ENCODE measurements around the gene CERS6. TPM values are rescaled to one million over a fixed set of nuclear protein-coding genes. Genes with fewer than 3 reads are reported as not detected.

Gene CERS6
- total RNA-seq, 1 donor: 16.0 TPM

- peak; percentile 59 for DNase-seq (ENCODE audit: low read depth)
- H3K4me3 ChIP-seq (ENCODE audit: low read depth, low read length): no peak overlapping the region
- TF ChIP-seq CTCF (IDR thresholded peaks at IDR 0.05; ENCODE audit: insufficient read depth, low read depth, low read length): no peak
Observed at GRCh38 chr2:168566974-168567665, 111.0 kb downstream of the CERS6 start.

- no peak overlapping the region for H3K4me3 ChIP-seq (ENCODE audit: low read depth, low read length)
- TF ChIP-seq CTCF (IDR thresholded peaks at IDR 0.05; ENCODE audit: insufficient read depth, low read depth, low read length): no peak
- DNase-seq (ENCODE audit: low read depth): no peak
Observed at GRCh38 chr2:168567836-168568235, 111.8 kb downstream of the CERS6 start.

DNA sequence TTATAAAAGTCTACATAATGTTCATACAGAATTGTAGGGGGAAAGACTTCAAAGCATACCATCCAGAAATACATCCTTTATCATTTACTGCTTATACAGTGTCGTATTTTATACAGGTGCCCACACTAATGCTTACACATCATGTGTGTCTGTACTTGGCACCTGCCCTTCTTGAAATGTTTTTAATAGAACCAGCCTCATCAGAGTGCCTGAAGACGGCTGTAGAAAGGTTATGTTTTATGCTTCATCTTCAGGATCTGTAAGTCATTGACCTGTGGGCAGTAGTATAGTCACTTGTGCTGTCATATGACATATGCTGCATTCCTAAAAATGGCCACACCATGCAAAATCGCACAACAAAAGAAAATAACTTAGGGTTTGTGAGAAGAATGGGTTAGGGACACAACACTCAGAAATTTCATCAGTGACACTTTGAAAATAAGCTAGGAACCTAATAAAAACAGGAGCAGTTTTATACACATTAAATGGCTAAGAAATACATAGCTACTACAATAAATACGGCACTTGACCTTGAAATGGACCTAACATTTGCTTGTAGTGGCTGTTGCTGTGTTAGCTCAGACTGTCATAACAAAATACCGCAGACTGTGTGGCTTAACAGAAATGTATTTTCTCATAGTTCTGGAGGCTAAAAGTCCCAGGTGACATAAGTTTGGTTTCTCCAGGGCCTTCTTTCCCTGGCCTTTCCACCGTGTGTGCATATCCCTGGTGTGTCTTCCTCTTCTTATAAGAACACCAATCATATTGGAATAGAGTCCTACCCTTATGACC, 112.6 kb downstream of the CERS6 start:
- no peak overlapping the region for H3K4me3 ChIP-seq (ENCODE audit: low read depth, low read length)
- no peak for TF ChIP-seq CTCF (IDR thresholded peaks at IDR 0.05; ENCODE audit: insufficient read depth, low read depth, low read length)
- DNase-seq (ENCODE audit: low read depth): peak; percentile 94

- H3K4me3 ChIP-seq (ENCODE audit: low read depth, low read length): no peak overlapping the region
- no peak for TF ChIP-seq CTCF (IDR thresholded peaks at IDR 0.05; ENCODE audit: insufficient read depth, low read depth, low read length)
- DNase-seq (ENCODE audit: low read depth): no peak
Observed at GRCh38 chr2:168571061-168571460, 115.0 kb downstream of the CERS6 start.

- no peak for TF ChIP-seq CTCF (IDR thresholded peaks at IDR 0.05; ENCODE audit: insufficient read depth, low read depth, low read length)
- H3K4me3 ChIP-seq (ENCODE audit: low read depth, low read length): no peak overlapping the region
- DNase-seq (ENCODE audit: low read depth): peak; percentile 51
Observed at GRCh38 chr2:168573128-168573903, 117.2 kb downstream of the CERS6 start.

DNA sequence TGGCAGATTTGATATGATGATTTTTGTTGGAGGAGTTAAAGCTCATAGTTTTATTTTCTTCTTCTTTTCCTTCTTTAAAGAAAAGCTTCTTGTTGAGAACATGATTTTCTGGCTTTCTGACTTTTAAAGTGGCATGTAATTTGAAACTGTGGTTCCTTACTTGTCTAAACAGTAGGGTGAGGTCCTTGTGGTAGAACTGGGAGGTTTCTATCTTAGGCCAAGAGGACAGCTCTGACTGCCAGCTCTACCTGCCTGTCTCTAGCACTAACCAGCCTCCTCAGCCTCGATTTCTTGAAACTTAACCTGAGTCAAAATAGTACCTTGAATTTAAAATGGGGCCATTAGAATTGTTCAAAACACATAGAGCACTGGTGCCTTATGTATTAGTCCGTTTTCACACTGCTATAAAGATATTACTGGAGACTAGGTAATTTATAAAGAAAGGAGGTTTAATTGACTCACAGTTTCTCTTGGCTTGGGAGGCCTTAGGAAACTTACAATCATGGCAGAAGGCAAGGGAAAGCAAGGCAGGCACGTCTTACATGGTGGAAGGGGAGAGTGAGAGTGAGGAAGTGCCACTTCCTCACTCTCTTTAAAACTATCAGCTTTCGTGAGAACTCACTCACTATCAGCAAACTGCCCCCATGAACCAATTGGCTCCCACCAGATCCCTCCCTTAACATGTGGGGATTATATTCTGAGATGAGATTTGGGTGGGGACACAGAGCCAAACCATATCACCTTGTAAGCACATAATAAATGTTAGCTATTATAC, 119.0 kb downstream of the CERS6 start:
- TF ChIP-seq CTCF (IDR thresholded peaks at IDR 0.05; ENCODE audit: insufficient read depth, low read depth, low read length): no peak
- H3K4me3 ChIP-seq (ENCODE audit: low read depth, low read length): no peak overlapping the region
- no peak for DNase-seq (ENCODE audit: low read depth)
